ENCODE results near the gene ZNF212. TPM values are rescaled to one million over a fixed set of nuclear protein-coding genes. Genes with fewer than 3 reads are reported as not detected.

The ZNF212 gene
- total and polyA plus RNA-seq, 4 donors = 7.8 to 11.7 (median 10.1) TPM

DNA sequence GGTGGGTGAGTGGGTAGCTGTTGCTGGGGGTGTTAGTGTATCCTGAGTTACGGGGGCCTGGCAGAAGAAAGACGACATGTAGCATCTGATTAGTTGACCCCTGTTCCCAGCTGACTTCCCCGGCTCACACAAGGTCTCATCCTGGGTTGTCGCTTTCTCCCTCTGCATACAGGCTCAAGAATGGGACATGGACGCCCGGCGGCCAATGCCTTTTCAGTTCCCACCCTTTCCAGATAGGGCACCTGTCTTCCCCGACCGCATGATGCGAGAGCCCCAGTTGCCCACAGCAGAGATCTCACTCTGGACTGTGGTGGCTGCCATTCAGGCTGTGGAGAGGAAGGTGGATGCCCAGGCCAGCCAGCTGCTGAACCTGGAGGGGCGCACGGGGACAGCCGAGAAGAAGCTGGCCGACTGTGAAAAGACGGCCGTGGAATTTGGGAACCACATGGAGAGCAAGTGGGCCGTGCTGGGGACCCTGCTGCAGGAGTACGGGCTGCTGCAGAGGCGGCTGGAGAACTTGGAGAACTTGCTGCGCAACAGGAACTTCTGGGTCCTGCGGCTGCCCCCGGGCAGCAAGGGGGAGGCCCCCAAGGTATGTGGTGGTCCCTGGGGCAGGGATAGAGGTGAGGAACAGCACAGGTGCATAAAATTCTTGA, 41.2 kb upstream of the ZNF212 start:
- ATAC-seq (ENCODE audit: low FRiP score) (no peak), DNase-seq (no peak)
- 89 to 92% methylated on average over 22 of the region's 22 CpGs for WGBS, 2 donors
- Histone ChIP-seq H3K4me1 (ENCODE audit: control insufficient read depth in 1 of 2, insufficient read depth in 2 of 2, low read length in 2 of 2) (no peaks in the 10 kb centered on the region), H3K36me3 (ENCODE audit: control insufficient read depth in 1 of 2, insufficient read depth in 2 of 2, low read length in 1 of 2) (peaks cover 4 to 10% of the 10 kb centered on the region in 2 donors), H3K27ac (ENCODE audit: low read depth in 1 of 2, low read length in 2 of 2) (no peak overlapping the region), H3K9me3 (ENCODE audit: control insufficient read depth, low read length) (no peaks in the 10 kb centered on the region), H3K4me3 (ENCODE audit: low read length in 2 of 2) (no peak overlapping the region), H3K27me3 (ENCODE audit: control insufficient read depth in 1 of 2, insufficient read depth in 2 of 2, low read length in 1 of 2) (no peaks in the 10 kb centered on the region)
- intact Hi-C loops (cut with DNase I) = loop anchor here in 1 of 2 donors (5.0 kb wide), 1 partner anchor 39 kb away; the partner anchor contains the start of gene ZNF212

DNA sequence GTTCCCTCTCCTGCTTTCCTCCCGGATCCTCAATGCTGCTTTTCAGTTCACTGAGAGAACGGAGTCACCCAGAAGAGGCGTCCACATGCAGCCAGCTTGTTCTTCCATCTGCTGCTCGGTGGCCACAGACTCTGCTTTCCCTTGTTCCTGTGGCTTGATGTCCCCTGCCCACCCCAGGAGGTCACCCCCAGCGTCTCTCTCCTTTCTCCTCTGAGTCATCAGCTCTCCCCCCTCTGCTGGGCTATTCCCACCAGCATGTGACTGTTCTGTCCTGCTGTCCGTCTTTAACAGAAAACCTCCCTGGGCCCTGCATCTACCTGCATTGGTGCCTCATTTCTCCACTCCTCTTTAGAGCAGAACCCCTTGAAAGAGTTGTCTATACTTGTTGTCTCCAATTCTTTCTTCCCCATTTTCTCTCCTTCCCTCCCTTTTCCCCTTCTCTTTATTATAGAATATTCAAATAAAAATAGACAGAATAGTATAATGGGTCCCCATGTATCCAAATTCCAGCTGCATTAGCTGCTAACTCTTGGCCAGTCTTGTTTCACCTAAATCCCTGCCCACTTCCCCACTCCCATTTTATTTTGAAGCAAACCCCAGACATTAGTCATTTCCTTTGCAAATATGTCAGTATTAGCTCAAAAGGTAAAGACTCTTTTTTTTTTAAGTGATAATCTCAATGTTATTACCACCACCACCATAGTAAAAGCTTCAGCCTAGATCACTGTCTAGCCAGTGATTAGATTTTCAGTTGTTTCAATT, 40.0 kb upstream of the ZNF212 start:
- H3K4me1 ChIP-seq (ENCODE audit: control insufficient read depth in 1 of 2, insufficient read depth in 2 of 2, low read length in 2 of 2) = no peaks in the 10 kb centered on the region
- DNase-seq (no peak), ATAC-seq (ENCODE audit: low FRiP score) (no peak)
- H3K27me3 ChIP-seq (ENCODE audit: control insufficient read depth in 1 of 2, insufficient read depth in 2 of 2, low read length in 1 of 2) = no peaks in the 10 kb centered on the region
- intact Hi-C loops (cut with DNase I) = loop anchor here in 1 of 2 donors (5.0 kb wide), 1 partner anchor 38 kb away; the partner anchor contains the start of gene ZNF212
- no peaks in the 10 kb centered on the region for H3K9me3 ChIP-seq (ENCODE audit: control insufficient read depth, low read length)
- H3K27ac ChIP-seq (ENCODE audit: low read depth in 1 of 2, low read length in 2 of 2) = no peak overlapping the region
- no peak overlapping the region for H3K4me3 ChIP-seq (ENCODE audit: low read length in 2 of 2)
- H3K36me3 ChIP-seq (ENCODE audit: control insufficient read depth in 1 of 2, insufficient read depth in 2 of 2, low read length in 1 of 2) = peaks cover 4 to 10% of the 10 kb centered on the region in 2 donors
- WGBS, 2 donors = 92 to 97% methylated on average over 6 of the region's 6 CpGs

DNA sequence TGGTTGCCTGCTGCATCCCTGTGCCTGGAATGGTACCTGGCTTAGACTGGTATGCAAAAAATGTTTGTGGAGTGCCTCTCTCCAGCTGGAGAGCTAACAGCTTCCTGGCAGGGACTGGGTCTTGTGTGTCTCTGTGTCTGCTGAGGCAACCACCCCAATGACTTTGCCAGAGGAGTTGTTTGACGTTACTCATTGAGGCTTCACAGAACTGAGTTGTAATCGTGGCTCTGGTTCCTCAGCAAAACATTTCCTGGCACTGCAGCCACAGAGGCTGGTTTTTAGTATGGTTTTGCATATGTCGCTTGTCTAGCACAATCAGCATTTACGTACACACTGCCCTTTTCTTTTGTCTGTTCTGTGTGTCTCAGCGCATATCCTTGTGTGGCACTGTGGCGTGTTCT, 36.6 kb upstream of the ZNF212 start:
- WGBS, 2 donors = 89 to 91% methylated on average over 6 of the region's 6 CpGs
- no peaks in the 10 kb centered on the region for H3K4me1 ChIP-seq (ENCODE audit: control insufficient read depth in 1 of 2, insufficient read depth in 2 of 2, low read length in 2 of 2)
- intact Hi-C loops (cut with DNase I) = no loop called here
- ATAC-seq (ENCODE audit: low FRiP score) = no peak
- DNase-seq = no peak
- no peaks in the 10 kb centered on the region for H3K27me3 ChIP-seq (ENCODE audit: control insufficient read depth in 1 of 2, insufficient read depth in 2 of 2, low read length in 1 of 2)
- no peak overlapping the region for H3K4me3 ChIP-seq (ENCODE audit: low read length in 2 of 2)
- no peaks in the 10 kb centered on the region for H3K9me3 ChIP-seq (ENCODE audit: control insufficient read depth, low read length)
- H3K27ac ChIP-seq (ENCODE audit: low read depth in 1 of 2, low read length in 2 of 2) = no peak overlapping the region
- H3K36me3 ChIP-seq (ENCODE audit: control insufficient read depth in 1 of 2, insufficient read depth in 2 of 2, low read length in 1 of 2) = peaks cover 4 to 14% of the 10 kb centered on the region in 2 donors

DNA sequence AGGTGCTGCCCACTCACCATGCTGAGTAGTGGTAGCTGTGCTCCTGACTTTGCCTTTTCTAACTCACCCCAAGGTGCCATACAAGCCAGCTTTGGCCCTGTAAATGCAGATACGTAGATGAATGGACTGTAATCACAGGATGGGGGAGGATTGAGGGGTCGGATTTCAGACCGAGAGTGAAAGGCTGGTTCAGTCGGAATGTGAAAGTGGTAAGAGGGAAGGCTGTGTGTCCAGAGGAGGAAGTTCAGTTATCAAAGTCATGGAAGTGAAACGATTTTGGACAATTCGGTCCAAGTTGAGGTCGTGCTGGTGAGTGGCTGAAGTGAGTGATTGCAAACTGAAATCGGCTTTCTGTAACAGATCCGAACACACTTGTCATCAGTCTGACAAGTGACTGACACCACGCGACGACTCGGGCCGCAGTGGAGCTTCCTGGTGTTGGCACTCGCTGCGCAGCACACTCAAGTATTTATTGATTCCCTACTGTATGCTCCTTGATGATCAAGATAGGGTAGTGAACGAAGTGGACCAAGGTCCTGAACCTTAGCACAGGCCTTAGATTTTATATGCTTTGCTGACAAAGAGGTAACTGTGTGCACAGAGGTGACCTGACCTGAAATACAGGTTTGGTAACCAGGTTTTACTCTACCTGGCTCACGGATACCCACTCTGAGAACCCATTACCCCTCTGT, 33.6 kb upstream of the ZNF212 start:
- peak in 1 of 2 donors; percentile 66 for DNase-seq
- WGBS, 2 donors = 81 to 83% methylated on average over 18 of the region's 18 CpGs

DNA sequence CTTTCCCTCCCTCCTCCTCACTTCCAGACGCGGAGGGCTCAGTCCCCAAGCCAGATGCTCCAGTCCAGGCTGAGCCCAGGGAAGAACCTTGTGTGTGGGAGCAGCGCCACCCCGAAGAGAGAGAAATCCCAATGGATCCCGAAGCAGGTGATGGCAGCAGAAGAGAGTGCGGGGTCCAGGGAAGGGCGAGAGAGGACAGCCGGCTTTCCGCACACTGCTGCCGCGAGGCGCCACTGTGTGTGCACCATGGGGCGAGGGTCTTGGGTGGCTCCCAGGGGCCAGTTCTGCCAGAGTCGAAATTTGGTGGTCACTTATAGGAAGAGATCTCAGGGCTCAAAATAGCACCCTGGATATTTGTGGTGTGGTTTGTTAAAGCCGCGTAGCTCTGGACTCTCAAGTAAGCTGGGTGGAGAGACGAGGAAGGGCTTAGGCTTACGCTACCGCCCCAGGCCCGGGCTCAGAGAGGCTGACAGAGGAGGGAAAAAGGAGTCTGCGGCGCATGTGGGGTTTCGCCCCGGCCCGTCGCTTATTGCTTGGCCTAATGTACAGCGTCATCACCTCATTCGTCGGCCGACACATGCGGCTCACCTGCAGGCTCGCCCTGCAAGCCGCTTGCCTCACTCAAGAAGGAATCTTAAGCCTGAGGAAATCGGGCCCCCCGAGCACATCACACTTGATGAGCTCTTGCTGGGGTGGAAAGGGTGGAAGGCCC, 32.0 kb upstream of the ZNF212 start:
- intact Hi-C loops (cut with DNase I) = no loop called here
- H3K27me3 ChIP-seq (ENCODE audit: control insufficient read depth in 1 of 2, insufficient read depth in 2 of 2, low read length in 1 of 2) = no peaks in the 10 kb centered on the region
- DNase-seq (peak in 1 of 2 donors; percentile 41), ATAC-seq (ENCODE audit: low FRiP score) (no peak)
- peaks cover 5 to 14% of the 10 kb centered on the region in 2 donors for H3K36me3 ChIP-seq (ENCODE audit: control insufficient read depth in 1 of 2, insufficient read depth in 2 of 2, low read length in 1 of 2)
- WGBS, 2 donors = 88 to 91% methylated on average over 33 to 35 of the region's 35 CpGs
- H3K27ac ChIP-seq (ENCODE audit: low read depth in 1 of 2, low read length in 2 of 2) = no peak overlapping the region
- no peaks in the 10 kb centered on the region for H3K9me3 ChIP-seq (ENCODE audit: control insufficient read depth, low read length)
- H3K4me3 ChIP-seq (ENCODE audit: low read length in 2 of 2) = no peak overlapping the region
- H3K4me1 ChIP-seq (ENCODE audit: control insufficient read depth in 1 of 2, insufficient read depth in 2 of 2, low read length in 2 of 2) = no peaks in the 10 kb centered on the region

More for the DNA sequence above, 33.6 kb upstream of the ZNF212 start:
- no peak for ATAC-seq (ENCODE audit: low FRiP score)
- H3K9me3 ChIP-seq (ENCODE audit: control insufficient read depth, low read length) = no peaks in the 10 kb centered on the region
- H3K4me1 ChIP-seq (ENCODE audit: control insufficient read depth in 1 of 2, insufficient read depth in 2 of 2, low read length in 2 of 2) = no peaks in the 10 kb centered on the region
- no peak overlapping the region for H3K4me3 ChIP-seq (ENCODE audit: low read length in 2 of 2)
- H3K27ac ChIP-seq (ENCODE audit: low read depth in 1 of 2, low read length in 2 of 2) = no peak overlapping the region
- H3K27me3 ChIP-seq (ENCODE audit: control insufficient read depth in 1 of 2, insufficient read depth in 2 of 2, low read length in 1 of 2) = no peaks in the 10 kb centered on the region
- intact Hi-C loops (cut with DNase I) = no loop called here
- peaks cover 0 to 14% of the 10 kb centered on the region in 2 donors for H3K36me3 ChIP-seq (ENCODE audit: control insufficient read depth in 1 of 2, insufficient read depth in 2 of 2, low read length in 1 of 2)

DNA sequence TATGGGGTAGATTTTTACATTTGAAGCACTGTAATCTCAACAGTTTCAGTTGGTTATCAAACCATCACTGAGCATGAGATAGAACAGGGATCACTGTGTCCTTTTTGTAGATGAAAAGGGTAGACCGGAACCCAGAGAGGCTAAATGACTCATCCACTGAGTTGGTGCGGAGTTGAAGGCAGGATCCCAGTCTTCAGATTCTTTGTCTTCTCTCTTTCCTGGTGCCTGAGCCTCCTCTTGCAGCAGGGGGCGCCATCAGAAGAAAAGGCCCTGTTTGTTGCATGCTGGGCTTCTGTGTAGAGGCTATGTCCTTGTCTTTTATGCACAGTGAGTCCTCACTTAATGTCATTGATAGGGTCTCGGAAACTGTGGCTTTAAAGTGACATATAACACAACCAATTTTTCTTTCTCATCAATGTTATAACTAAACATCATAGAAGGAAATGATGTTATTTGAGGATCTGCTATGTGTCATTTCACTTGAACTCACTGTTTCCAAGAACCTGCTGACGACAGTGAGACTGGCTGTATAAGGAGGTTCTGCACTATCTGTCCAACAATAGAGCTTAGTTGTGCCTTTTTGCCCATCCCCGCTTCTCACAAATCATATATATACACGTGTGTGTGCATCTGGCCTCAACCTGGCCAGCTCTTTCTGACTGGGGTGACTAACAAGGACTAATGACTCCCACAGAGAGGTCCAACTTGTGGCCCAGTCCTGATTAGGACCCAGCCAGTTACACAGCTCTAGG, 29.8 kb upstream of the ZNF212 start:
- Histone ChIP-seq H3K27ac (ENCODE audit: low read depth in 1 of 2, low read length in 2 of 2) (no peak overlapping the region), H3K4me1 (ENCODE audit: control insufficient read depth in 1 of 2, insufficient read depth in 2 of 2, low read length in 2 of 2) (no peaks in the 10 kb centered on the region), H3K4me3 (ENCODE audit: low read length in 2 of 2) (no peak overlapping the region), H3K36me3 (ENCODE audit: control insufficient read depth in 1 of 2, insufficient read depth in 2 of 2, low read length in 1 of 2) (peaks cover 6 to 9% of the 10 kb centered on the region in 2 donors), H3K9me3 (ENCODE audit: control insufficient read depth, low read length) (no peaks in the 10 kb centered on the region), H3K27me3 (ENCODE audit: control insufficient read depth in 1 of 2, insufficient read depth in 2 of 2, low read length in 1 of 2) (no peaks in the 10 kb centered on the region)
- whole genome bisulfite sequencing, 2 donors = 64 to 69% methylated on average over 7 of the region's 7 CpGs
- intact Hi-C loops (cut with DNase I) = no loop called here
- DNase-seq (no peak), ATAC-seq (ENCODE audit: low FRiP score) (no peak)

DNA sequence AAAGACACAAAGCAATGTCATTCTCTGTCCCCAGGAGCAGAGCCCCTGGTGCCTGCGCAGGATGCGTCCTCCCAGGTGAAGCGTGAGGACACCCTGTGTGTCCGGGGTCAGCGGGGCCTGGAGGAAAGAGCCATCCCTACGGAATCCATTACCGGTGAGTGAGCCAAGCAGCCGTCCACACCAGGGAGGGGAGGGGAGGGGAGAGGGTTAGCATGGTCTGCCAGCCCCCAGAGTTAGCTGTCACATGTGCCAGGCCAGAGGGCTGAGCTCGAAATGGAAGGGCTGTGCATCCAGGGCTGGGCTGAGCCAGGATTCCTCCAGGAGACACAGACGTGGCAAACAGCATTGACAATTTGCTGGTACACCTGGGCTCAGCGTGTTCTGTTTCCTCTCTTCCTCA, 28.9 kb upstream of the ZNF212 start:
- intact Hi-C loops (cut with DNase I) = no loop called here
- H3K4me1 ChIP-seq (ENCODE audit: control insufficient read depth in 1 of 2, insufficient read depth in 2 of 2, low read length in 2 of 2) = no peaks in the 10 kb centered on the region
- H3K36me3 ChIP-seq (ENCODE audit: control insufficient read depth in 1 of 2, insufficient read depth in 2 of 2, low read length in 1 of 2) = peaks cover 10 to 11% of the 10 kb centered on the region in 2 donors
- H3K9me3 ChIP-seq (ENCODE audit: control insufficient read depth, low read length) = no peaks in the 10 kb centered on the region
- WGBS, 2 donors = 83 to 88% methylated on average over 11 of the region's 11 CpGs
- H3K27me3 ChIP-seq (ENCODE audit: control insufficient read depth in 1 of 2, insufficient read depth in 2 of 2, low read length in 1 of 2) = no peaks in the 10 kb centered on the region
- H3K4me3 ChIP-seq (ENCODE audit: low read length in 2 of 2) = no peak overlapping the region
- DNase-seq = no peak
- H3K27ac ChIP-seq (ENCODE audit: low read depth in 1 of 2, low read length in 2 of 2) = no peak overlapping the region
- ATAC-seq (ENCODE audit: low FRiP score) = no peak
